ENCODE results near the gene CDC42BPA. TPM values are rescaled to one million over a fixed set of nuclear protein-coding genes. Genes with fewer than 3 reads are reported as not detected.

The CDC42BPA gene
- total and polyA plus RNA-seq, 2 donors (not counting 3 experiments of a cell fraction or from before 2014, with no cell fraction given), result 26.1 to 92.6 TPM

DNA sequence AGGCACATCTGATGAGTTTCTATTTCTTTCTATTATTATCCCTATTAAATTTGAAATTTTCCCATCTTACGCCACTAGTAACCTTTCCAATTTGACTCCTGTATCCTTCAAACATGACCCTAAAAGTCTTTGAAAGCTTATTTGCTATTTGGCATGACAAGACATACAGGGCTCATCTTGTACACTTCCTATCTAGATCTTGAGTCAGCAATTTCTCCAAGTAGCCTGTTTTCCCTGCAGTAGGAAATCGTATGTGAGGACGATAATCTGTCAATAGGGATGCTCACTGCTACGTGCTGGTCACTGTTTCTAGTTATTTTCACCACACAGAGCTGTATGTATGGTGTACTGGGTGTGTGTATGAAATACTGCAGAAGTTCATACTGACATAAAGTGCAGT is 142.7 kb downstream of the CDC42BPA start:
- ChIA-PET CTCF (interaction anchor here (1.2 kb wide), 1 partner anchor 9 kb away, joined by 3 read pairs; no protein-coding TSS in a partner anchor), POLR2A (no interaction called here)
- no peaks in the 10 kb centered on the region for H3K4me1 ChIP-seq (ENCODE audit: control insufficient read depth, extremely low read depth, insufficient read depth, low read length)
- TF ChIP-seq MYC (IDR thresholded peaks at IDR 0.05; ENCODE audit: low read depth, low read length) (no peak), POLR2AphosphoS5 (IDR thresholded peaks at IDR 0.05; ENCODE audit: insufficient read depth, low read depth, low read length) (no peak), POLR2A (IDR thresholded peaks at IDR 0.05; ENCODE audit: low read depth, low read length) (no peak), FOS (IDR thresholded peaks at IDR 0.05; ENCODE audit: borderline replicate concordance, insufficient read depth, low read length) (no peak), JUN (IDR thresholded peaks at IDR 0.05; ENCODE audit: borderline replicate concordance, insufficient read depth, insufficient read length, low read depth) (no peak), GATA2 (IDR thresholded peaks at IDR 0.05; ENCODE audit: insufficient read depth, insufficient read length, low read depth, low read length) (no peak), EZH2 (IDR thresholded peaks at IDR 0.05; ENCODE audit: borderline replicate concordance, low read depth, low read length, severe bottlenecking) (no peak)
- TF ChIP-seq, protein P1, sequence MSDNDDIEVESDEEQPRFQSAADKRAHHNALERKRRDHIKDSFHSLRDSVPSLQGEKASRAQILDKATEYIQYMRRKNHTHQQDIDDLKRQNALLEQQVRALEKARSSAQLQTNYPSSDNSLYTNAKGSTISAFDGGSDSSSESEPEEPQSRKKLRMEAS (IDR thresholded peaks at IDR 0.05; ENCODE audit: insufficient read depth, insufficient read length), result no peak
- TF ChIP-seq, protein P2, sequence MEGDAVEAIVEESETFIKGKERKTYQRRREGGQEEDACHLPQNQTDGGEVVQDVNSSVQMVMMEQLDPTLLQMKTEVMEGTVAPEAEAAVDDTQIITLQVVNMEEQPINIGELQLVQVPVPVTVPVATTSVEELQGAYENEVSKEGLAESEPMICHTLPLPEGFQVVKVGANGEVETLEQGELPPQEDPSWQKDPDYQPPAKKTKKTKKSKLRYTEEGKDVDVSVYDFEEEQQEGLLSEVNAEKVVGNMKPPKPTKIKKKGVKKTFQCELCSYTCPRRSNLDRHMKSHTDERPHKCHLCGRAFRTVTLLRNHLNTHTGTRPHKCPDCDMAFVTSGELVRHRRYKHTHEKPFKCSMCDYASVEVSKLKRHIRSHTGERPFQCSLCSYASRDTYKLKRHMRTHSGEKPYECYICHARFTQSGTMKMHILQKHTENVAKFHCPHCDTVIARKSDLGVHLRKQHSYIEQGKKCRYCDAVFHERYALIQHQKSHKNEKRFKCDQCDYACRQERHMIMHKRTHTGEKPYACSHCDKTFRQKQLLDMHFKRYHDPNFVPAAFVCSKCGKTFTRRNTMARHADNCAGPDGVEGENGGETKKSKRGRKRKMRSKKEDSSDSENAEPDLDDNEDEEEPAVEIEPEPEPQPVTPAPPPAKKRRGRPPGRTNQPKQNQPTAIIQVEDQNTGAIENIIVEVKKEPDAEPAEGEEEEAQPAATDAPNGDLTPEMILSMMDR (IDR thresholded peaks at IDR 0.05; ENCODE audit: extremely low read depth in 1 of 2, insufficient read depth in 1 of 2, low read depth in 1 of 2, low read length in 2 of 2), result no peak
- dilution Hi-C loops (cut with MboI; ENCODE audit: extremely low pct_ligation_motif_present, low sequenced_read_pairs) (no loop called here), intact Hi-C loops (cut with micrococcal nuclease) (no loop called here)
- no peak overlapping the region for H2AFZ ChIP-seq (ENCODE audit: low read depth, low read length)
- H3K36me3 ChIP-seq (ENCODE audit: control insufficient read depth in 2 of 2, extremely low read depth in 1 of 2, insufficient read depth in 2 of 2, low read length in 2 of 2), result no peaks in the 10 kb centered on the region
- no peak overlapping the region for H3K9ac ChIP-seq (replicated peaks; ENCODE audit: extremely low read depth, insufficient read depth, low read length)
- no TSS peak for BruUV-seq (replicated peaks)
- H3K9me1 ChIP-seq (replicated peaks; ENCODE audit: control insufficient read depth, extremely low read depth, insufficient read depth, low read length), result no peaks in the 10 kb centered on the region
- H3K4me2 ChIP-seq (ENCODE audit: insufficient read depth, low read length), result no peak overlapping the region
- no peaks in the 10 kb centered on the region for H3K9me3 ChIP-seq (replicated peaks; ENCODE audit: control insufficient read depth, insufficient read depth, low read length)
- DNase-seq (ENCODE audit: low read depth, low spot score) (no peak), FAIRE-seq (no peak)
- H3K27me3 ChIP-seq (ENCODE audit: control insufficient read depth in 2 of 2, insufficient read depth in 2 of 2, low read length in 2 of 2), result no peaks in the 10 kb centered on the region
- H3K4me3 ChIP-seq (replicated peaks in 1 of 3; ENCODE audit: insufficient read depth in 1 of 3, low read depth in 1 of 3, low read length in 3 of 3), result no peak overlapping the region
- no peak overlapping the region for H3K27ac ChIP-seq (ENCODE audit: insufficient read depth, low read depth, low read length)
- peaks cover 41% of the 10 kb centered on the region for H3K79me2 ChIP-seq (ENCODE audit: control insufficient read depth, insufficient read depth, low read length)
- H4K20me1 ChIP-seq (replicated peaks; ENCODE audit: control insufficient read depth, extremely low read depth, insufficient read depth, low read length), result peaks cover 15% of the 10 kb centered on the region

All from endothelial cell of umbilical vein (primary cell).